G401 (cell line): ENCODE data around the gene STIM2. TPM values are rescaled to one million over a fixed set of nuclear protein-coding genes. Genes with fewer than 3 reads are reported as not detected.
"Not testable (repeated sequence)": the region's sequence is repeated elsewhere in the genome, so short reads cannot be mapped to it uniquely, and the experiment has no call there.

Experiments
- DNase-seq: peaks from one replicate; pipeline ENCODE4 v3.0.0-alpha.2; 2015; ENCODE audit warnings: low spot score
- in situ Hi-C: cut with HindIII; loops from 2 replicates; pipeline ENCODE4 v1.10.0; 2016; ENCODE audit warnings: low sequenced_read_pairs, mixed read lengths
- total RNA-seq: library from RNA; depleted of rRNA; stranded (reverse); fragments of >200 nt; shearing (Covaris generic); gene quantifications from 2 replicates; pipeline ENCODE4 v1.2.3, GENCODE V29; 2014

The STIM2 gene
- total RNA-seq, 1 experiment from 2014 or later: 27.4 TPM

DNA sequence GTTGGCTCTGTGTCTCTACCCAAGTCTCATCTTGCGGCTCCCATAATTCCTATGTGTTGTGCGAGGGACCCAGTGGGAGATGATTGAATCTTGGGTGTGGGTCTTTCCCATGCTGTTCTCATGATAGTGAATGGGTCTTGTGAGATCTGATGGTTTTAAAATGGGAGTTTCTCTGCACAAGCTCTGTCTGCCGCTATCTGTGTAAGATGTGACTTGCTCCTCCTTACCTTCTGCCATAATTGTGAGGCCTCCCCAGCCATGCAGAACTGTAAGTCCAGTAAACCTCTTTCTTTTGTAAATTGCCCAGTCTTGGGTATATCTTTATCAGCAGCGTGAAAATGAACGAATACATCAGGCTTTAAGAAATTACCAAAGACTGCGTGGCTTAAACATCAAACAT, 31.2 kb downstream of the STIM2 start:
- no peak for DNase-seq
- in situ Hi-C loops: no loop called here

DNA sequence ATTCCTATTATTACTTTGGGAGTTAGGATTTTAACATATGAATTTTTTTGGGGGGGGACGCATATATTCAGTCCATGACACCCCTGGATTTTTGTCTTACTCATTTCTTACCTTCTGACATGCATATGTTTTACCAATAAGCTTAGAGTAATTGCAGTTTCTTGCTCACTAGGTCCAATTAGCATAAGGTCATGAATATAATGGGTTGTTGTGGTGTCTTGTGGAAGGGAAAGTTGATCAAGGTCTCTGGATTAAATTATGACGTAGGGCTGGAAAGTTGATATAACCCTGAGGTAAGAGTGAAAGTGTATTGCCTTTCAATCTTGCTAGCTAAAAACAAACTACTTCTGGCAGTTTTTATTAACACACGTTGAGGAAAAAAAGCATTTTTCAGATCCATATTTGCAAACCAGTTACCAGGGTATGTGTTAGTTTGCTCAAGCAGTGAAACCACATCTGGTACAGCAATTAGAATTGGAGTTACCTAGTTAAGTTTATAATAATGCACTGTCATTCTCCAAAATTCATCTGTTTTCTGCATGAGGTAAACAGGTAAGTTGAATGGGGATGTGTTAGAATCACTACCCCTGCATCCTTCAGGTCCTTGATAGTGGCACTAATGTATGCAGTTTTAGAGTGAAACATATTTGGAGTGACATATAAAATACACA, 32.0 kb downstream of the STIM2 start:
- in situ Hi-C loops: no loop called here

GRCh38 chr4:26893491-26893890, 32.9 kb downstream of the STIM2 start:
- in situ Hi-C loops: no loop called here
- no peak for DNase-seq

More for the DNA sequence above, 32.0 kb downstream of the STIM2 start:
- no peak for DNase-seq

- in situ Hi-C loops, DNase-seq: not testable (repeated sequence)
Measured at GRCh38 chr4:26894881-26895280, 34.2 kb downstream of the STIM2 start.

DNA sequence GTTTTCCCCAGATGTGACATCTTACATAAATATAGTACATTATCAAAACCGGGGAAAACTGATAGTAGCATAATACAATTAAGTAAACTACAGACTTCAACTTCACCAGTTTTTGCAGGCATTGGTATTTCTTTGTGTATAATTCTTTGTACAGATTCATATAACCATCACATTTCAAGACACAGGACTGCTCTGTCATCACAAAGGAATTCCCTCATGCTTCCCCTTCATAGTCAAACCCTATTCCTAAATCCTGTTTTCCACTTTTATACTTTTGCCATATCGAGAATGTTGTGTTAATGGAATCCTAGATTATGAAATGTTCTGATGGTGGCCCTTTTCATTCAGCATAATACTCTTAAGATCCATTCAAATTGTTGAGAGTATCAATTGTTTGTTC, 36.0 kb downstream of the STIM2 start:
- DNase-seq: no peak
- in situ Hi-C loops: no loop called here

GRCh38 chr4:26899991-26900390, 39.4 kb downstream of the STIM2 start:
- no peak for DNase-seq
- in situ Hi-C loops: no loop called here

DNA sequence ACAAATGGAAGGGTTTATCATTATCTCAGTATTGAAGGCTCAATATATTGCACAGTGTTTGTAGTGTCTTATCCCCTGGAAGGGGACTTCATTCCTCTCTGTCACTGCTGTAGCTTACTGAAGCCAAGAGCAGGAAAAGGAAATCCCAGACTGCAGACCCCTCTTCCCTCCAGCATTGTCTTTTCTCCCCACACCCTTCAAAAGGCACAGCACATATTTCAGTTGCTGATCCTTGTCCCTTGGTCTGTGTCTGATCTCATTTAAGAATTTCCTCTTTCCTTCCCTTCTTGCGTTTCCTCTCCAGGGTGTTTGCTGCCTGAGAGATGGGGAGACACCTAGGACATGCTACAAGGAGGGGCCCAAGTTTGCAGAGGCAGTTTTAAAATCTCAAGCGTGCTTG, 40.1 kb downstream of the STIM2 start:
- in situ Hi-C loops: no loop called here

GRCh38 chr4:26905172-26905571, 44.5 kb downstream of the STIM2 start:
- no peak for DNase-seq
- in situ Hi-C loops: no loop called here

More for the DNA sequence above, 40.1 kb downstream of the STIM2 start:
- DNase-seq: no peak

DNA sequence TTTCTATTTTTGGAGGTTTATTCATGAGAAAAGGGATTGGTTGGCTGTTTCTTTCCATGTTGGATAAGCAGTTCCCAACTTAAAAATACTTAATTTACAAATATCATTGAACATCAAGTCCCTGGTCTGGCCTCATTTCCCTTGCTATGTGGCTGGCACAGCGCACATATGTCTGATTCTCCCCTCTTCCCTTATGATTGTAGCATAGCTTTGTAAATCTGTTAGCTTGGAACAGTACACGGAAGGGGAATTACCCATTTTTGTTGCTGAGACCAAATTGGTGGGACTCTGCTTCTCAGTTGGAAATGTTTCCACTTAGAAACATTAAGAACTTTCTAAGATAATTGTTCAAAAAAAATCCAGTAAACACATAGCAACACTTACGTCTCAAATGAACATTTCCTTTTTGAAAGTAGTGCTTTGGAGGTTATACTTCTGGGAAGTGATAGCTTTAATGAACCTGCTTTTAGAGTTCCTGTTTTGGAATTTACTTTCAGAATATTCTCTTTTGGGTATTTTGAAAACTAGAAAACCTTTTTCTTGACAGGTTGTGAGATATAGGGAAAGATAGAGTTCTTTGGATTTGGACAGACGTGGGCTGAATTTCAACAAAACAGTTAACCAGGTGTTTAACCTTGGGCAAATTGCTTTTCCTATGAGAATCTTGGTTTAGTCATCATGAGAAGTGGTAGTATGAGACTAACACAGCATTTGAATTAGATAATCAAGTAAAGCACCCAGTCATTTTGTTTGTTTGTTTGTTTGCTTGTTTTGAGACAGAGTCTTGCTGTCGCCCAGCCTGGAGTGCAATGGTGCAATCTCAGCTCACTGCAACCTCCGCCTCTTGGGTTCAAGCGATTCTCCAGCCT, 47.3 kb downstream of the STIM2 start:
- in situ Hi-C loops: no loop called here

DNA sequence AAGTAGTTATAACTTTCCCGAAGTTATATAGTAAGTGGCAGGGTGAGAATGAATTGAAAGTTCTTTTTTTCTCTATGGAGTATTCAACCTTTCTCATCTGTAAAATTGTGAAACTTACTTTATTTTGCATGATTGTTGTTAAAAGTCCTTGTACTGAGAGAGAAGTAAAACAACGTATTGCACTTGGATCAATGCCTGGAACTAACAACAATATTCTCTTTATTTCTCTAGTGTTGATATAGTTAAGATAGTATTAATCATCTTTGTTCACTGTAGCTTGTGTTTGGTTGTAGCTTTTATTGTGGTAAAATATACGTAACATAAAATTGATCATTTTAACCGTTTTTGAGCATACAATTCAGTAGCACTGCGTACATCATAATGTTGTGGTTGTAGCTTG, 48.7 kb downstream of the STIM2 start:
- DNase-seq: no peak
- in situ Hi-C loops: no loop called here

More for the DNA sequence above, 47.3 kb downstream of the STIM2 start:
- no peak for DNase-seq

- in situ Hi-C loops: no loop called here
- DNase-seq: no peak
Measured at GRCh38 chr4:26911254-26911653, 50.6 kb downstream of the STIM2 start.

DNA sequence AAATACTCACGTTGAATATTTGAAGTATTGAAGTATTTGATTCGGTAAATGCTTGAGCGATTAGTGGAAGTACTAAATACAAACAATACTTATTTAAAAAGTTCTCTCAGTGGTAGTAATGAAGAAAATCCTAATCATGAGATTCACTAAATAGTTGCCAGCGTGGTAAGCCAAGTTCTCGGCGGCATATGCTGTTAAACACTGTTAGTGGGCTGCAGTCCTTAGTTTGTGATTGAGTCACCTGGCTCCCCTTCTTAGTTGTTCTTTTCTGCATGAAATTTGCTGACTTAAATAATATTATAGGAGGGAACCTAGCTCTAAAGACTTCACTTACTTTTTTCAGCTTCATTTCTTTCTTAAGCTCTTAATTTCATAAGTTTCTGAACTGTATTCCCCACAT, 51.4 kb downstream of the STIM2 start:
- in situ Hi-C loops: no loop called here
- DNase-seq: no peak

GRCh38 chr4:26912810-26913209, 52.2 kb downstream of the STIM2 start:
- no peak for DNase-seq
- in situ Hi-C loops: no loop called here

DNA sequence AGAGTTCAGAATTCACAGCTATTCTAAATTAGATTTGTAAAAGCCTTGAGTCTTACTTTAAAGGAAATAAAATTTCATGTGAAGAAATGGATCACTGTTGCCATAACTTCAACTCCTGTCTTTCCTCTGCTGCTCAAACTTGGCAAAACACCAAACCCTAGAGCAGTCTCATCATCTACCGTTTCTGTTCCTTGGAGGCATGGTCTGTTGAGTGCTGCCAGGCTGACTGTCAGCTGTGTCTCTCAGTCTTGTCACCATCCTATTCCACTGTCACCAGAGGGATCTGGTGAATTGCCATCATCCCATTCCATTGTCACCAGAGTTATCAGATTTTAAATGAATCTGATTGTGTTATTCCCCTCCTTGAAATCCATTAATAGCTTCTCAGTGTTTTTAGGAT, 55.6 kb downstream of the STIM2 start:
- in situ Hi-C loops: no loop called here
- DNase-seq: peak; percentile 67

GRCh38 chr4:26930964-26931363, 70.3 kb downstream of the STIM2 start:
- no peak for DNase-seq
- in situ Hi-C loops: no loop called here

GRCh38 chr4:26931451-26931850, 70.8 kb downstream of the STIM2 start:
- DNase-seq: no peak
- in situ Hi-C loops: no loop called here

DNA sequence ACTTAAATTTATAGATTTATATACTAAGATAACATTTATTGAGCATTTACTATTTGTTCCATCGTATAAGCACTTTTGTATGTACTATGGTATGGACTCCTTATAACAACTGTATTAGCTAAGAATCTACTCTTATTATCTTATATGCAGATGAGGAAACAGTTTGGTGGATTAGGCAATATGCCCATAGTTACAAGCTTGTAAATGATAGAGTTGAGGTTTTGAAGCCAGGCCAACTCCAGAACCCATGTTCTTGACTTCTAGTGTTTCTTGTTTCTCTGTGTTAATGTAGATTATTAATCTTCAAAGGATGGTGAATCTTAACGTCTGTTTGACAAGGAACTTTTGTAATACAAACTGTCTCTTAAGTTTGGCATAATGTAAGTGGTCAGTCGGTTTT, 71.3 kb downstream of the STIM2 start:
- in situ Hi-C loops: no loop called here
- no peak for DNase-seq

GRCh38 chr4:26935397-26935796, 74.8 kb downstream of the STIM2 start:
- in situ Hi-C loops: no loop called here
- no peak for DNase-seq

DNA sequence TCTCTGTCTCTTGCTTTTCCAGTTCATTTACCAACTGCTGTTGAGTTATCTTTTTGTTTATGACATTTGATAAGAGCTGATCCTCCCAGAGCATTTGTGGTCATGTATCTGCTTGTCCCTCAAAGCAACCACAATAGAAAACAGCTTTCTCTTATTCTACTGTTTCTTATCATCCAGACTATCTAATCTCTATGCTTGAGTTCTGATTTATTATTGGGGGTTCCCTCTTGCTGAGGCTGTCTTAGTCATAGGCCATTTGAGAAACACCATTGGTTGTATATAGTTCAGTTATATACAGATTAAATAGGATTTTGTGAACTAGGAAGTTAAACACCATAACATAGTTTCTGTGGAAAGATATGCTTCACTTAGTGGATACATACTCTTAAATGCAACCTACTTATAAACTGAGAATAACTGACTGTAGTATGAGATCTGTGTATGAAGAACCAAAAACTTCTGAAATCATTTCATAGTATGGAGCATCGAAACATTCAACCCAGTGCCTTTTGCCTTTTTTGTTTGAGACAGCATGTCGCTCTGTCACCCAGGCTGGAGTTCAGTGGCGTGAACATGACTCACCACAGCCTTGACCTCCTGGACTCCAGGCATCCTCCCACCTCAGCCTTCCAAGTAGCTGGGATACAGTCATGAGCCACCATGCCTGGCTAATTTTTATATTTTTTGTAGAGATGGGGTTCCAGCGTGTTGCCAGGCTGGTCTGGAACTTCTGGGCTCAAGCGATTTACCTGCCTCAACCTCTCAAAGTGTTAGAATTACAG, 75.8 kb downstream of the STIM2 start:
- DNase-seq: no peak
- in situ Hi-C loops: no loop called here

- DNase-seq: no peak
- in situ Hi-C loops: no loop called here
Measured at GRCh38 chr4:26937139-26937538, 76.5 kb downstream of the STIM2 start.
